HG02870 (cell line): ENCODE data around the gene PTPRN2.

ENCODE experiments used
- ATAC-seq: cut with Tn5 transposase; IDR thresholded peaks from one replicate; pipeline ENCODE4 v1.9.1; 2021; ENCODE audit warnings: mild to moderate bottlenecking, moderate library complexity; ENCODE audit not compliant: unreplicated experiment

The PTPRN2 gene

GRCh38 chr7:157760004-157760730, 827.5 kb downstream of the PTPRN2 start:
- ATAC-seq, result no peak

GRCh38 chr7:157759246-157759805, 828.3 kb downstream of the PTPRN2 start:
- no peak for ATAC-seq

GRCh38 chr7:157758468-157759245, 829.0 kb downstream of the PTPRN2 start:
- ATAC-seq, result no peak

- no peak for ATAC-seq
Observed at GRCh38 chr7:157757776-157758467, 829.7 kb downstream of the PTPRN2 start.

- ATAC-seq, result no peak
Observed at GRCh38 chr7:157757211-157757610, 830.4 kb downstream of the PTPRN2 start.

DNA sequence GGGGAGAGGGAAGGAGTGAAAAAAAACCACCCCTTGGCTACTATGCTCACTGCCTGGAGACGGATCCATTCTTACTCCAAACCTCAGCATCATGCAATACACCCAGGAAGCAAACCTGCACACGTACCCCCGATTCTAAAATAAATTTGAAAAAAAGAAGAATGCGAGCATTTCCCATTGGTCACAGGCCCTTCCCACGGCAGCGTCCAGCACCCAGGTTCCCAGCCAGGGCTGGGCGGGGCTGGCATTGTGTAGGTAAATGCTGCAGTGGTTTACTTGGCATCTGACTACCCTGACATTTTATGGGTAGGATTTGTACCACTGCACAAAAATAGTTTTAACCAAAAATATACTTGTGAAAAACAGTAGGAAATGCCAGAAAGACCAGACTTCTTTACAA, 831.9 kb downstream of the PTPRN2 start:
- ATAC-seq, result no peak

- no peak for ATAC-seq
Observed at GRCh38 chr7:157754416-157754790, 833.2 kb downstream of the PTPRN2 start.

- ATAC-seq, result no peak
Observed at GRCh38 chr7:157753713-157754415, 833.8 kb downstream of the PTPRN2 start.

- ATAC-seq, result no peak
Observed at GRCh38 chr7:157752832-157753291, 834.8 kb downstream of the PTPRN2 start.

GRCh38 chr7:157751951-157752673, 835.5 kb downstream of the PTPRN2 start:
- no peak for ATAC-seq

DNA sequence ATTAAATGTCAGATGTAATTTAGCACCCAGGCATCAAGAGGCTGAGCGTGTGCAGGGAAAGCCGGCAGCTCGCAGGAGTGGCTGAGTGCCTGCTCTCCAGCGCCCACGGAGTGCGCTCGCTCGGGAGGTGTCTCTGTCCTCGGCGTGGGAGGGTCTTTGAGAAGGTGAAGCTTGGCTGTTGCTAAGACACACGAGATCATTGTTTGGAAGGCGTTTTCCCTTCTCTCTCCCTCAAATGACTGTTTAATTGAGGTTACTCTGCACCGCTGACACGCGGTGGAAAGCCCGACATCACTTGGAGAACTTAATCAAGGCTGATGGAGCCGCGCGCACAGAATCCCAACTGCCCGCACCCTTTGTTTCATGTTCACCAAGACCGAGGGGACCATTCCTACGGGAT, 836.2 kb downstream of the PTPRN2 start:
- no peak for ATAC-seq

DNA sequence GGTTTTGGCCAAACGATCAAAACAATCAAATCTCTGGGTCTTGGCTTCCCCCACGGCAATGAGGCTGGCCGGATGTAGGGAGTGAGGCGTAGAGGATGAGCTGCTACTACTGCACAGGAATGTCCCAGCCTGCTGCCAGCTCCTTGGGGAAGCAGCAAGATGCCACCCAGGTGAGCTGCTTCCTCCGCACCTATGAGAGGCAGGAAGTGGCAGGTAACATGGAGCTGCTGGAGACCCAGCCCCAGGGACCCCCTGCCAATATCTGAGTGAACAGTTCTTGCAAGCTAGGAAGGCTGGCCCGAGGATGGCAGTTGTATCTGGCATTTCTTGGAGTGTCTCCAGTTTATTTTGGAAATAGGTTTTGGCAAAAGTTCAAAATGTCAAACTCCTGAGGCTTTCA, 837.3 kb downstream of the PTPRN2 start:
- ATAC-seq, result no peak

- no peak for ATAC-seq
Observed at GRCh38 chr7:157745721-157746709, 841.6 kb downstream of the PTPRN2 start.

DNA sequence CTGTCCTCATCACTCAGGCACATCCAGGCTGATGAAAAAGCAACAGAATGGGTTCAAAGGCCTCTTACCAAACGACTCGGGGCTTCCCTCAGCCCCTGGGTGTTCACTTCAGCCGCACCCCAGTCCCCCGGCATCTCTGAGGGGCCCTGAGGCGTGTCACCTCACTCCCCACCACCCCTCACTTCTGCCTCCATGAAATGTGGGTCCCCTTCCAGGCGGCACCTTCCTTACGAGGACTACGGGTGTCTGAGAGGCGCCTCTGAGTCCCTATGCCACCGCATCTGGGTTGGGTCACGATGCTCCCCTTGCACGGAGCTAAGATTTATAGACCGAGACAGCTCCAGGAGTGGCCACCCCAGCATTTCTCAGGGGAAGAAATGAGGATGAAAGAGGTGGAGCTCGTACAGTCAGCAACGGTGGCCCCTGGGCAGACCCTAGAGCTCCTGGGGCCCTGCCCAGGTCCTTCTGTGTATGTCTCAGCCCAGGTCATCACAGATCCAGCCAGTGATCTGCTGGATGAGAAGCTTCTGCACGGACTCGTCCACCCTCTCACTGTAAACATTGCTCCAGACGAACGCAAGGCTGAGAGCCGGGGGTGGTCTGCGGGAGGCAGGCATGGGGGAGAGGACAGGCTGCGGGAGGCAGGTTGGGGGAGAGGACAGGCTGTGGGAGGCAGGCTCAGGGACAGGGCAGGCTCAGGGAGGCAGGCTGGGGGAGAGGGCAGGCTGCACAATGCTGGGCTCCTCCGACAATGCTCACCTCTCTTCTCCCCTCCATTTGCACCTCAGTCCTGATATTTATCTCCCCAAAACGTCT, 842.6 kb downstream of the PTPRN2 start:
- ATAC-seq, result no peak

DNA sequence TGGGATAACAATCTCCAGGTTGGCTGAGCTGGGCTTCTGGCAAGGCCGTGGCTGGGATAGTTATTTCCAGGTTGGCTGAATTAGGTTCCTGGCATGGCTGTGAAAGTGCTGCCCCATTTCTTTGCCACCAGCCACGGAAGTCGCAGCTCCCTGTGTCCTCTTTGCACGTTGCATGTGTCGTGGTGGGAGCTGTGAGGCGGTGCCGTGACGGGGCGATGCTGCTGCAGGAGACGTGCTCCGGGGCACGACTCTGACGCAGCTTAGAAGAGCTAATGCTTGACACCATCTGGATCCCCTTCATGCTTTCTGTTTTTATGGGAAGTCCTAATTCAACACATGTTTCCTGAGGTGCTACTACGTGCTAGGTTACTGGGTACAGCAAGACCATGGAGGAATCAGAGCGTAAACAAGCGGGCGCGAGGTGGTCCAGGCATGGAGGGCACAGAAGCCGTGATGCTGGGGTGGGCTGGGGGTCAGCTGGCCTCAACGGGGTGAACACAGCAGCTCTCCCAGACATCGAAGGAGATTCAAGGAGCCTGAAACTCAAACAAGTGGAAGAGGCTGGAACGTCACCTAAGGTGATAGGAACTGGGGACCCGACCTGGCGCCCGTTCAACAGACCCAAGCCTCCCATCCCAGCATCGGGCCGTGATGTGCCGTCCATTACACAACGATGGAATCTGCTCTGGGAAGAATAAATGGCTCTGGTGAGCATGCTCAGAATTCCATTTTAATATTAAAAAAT, 843.7 kb downstream of the PTPRN2 start:
- ATAC-seq, result no peak

GRCh38 chr7:157740251-157740798, 847.3 kb downstream of the PTPRN2 start:
- no peak for ATAC-seq

DNA sequence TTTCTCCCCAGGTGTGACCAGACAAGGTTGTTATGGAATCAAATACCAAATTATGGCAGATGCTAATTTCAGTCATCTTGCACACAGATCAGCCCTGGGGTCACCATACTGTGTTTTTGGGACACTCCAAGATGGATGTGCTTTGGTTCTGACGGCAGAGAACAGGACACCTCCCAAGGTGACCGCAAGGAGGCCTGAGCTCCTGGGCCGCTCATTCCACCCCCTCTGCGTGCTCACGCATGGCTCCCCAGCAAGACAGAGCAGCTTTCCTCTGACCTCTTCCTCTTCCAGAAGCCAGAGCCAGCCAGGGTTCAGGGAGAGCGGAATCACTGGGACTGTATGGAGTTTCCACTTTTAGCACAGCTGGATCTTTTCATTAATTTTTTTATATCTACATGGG, 848.0 kb downstream of the PTPRN2 start:
- ATAC-seq, result no peak
